ENCODE data around the gene PRRT4. TPM values are rescaled to one million over a fixed set of nuclear protein-coding genes. Genes with fewer than 3 reads are reported as not detected.

PRRT4 gene
- total RNA-seq, 2 experiments from 2014 or later, result 0.16 TPM; not detected in 1

- Mint-ChIP-seq H3K4me3 (no peak overlapping the region), H3K4me1 (ENCODE audit: low read depth) (peaks cover 2% of the 10 kb centered on the region), H3K36me3 (ENCODE audit: low read depth) (no peaks in the 10 kb centered on the region), H3K27ac (no peak overlapping the region), H3K9me3 (ENCODE audit: insufficient read depth) (no peaks in the 10 kb centered on the region), H3K27me3 (ENCODE audit: low read depth) (peaks cover 4% of the 10 kb centered on the region)
- ChIA-PET POLR2A (no interaction called here), CTCF (interaction anchor here (0.7 to 11.9 kb wide), 3 partner anchors 13 to 41 kb away, joined by 3 to 258 read pairs (median 84); partner anchors contain the start of gene RBM28)
- DNase-seq, result no peak
- no peak for ATAC-seq
Observed at GRCh38 chr7:128384726-128385125, 23.2 kb upstream of the PRRT4 start.

- ChIA-PET CTCF (interaction anchor here (1.2 to 11.9 kb wide), 3 partner anchors 10 to 42 kb away, joined by 5 to 258 read pairs (median 84); partner anchors contain the start of gene RBM28), POLR2A (no interaction called here)
- Mint-ChIP-seq H3K4me1 (ENCODE audit: low read depth) (peaks cover 2% of the 10 kb centered on the region), H3K9me3 (ENCODE audit: insufficient read depth) (no peaks in the 10 kb centered on the region), H3K27ac (no peak overlapping the region), H3K36me3 (ENCODE audit: low read depth) (no peaks in the 10 kb centered on the region), H3K4me3 (no peak overlapping the region), H3K27me3 (ENCODE audit: low read depth) (peaks cover 4% of the 10 kb centered on the region)
- DNase-seq (no peak), ATAC-seq (no peak)
Observed at GRCh38 chr7:128383776-128384175, 22.3 kb upstream of the PRRT4 start.

GRCh38 chr7:128381161-128381821, 19.8 kb upstream of the PRRT4 start:
- ATAC-seq (no peak), DNase-seq (peak; percentile 51)
- CTCF ChIA-PET, result interaction anchor here (0.7 to 11.9 kb wide), 13 partner anchors 8 to 78 kb away, joined by 3 to 258 read pairs (median 4); partner anchors contain the start of gene RBM28
- Mint-ChIP-seq H3K27me3 (ENCODE audit: low read depth) (no peaks in the 10 kb centered on the region), H3K4me1 (ENCODE audit: low read depth) (no peaks in the 10 kb centered on the region), H3K36me3 (ENCODE audit: low read depth) (no peaks in the 10 kb centered on the region), H3K27ac (no peak overlapping the region), H3K9me3 (ENCODE audit: insufficient read depth) (no peaks in the 10 kb centered on the region), H3K4me3 (no peak overlapping the region)
- POLR2A ChIA-PET, result no interaction called here

GRCh38 chr7:128380483-128381106, 19.1 kb upstream of the PRRT4 start:
- Mint-ChIP-seq H3K36me3 (ENCODE audit: low read depth) (no peaks in the 10 kb centered on the region), H3K4me3 (no peak overlapping the region), H3K27me3 (ENCODE audit: low read depth) (no peaks in the 10 kb centered on the region), H3K9me3 (ENCODE audit: insufficient read depth) (no peaks in the 10 kb centered on the region), H3K27ac (no peak overlapping the region), H3K4me1 (ENCODE audit: low read depth) (no peaks in the 10 kb centered on the region)
- CTCF ChIA-PET, result interaction anchor here (0.7 to 11.9 kb wide), 8 partner anchors 9 to 45 kb away, joined by 3 to 258 read pairs (median 6); partner anchors contain the start of gene RBM28
- POLR2A ChIA-PET, result no interaction called here
- no peak for ATAC-seq
- no peak for DNase-seq

- ChIA-PET CTCF (interaction anchor here (0.9 to 11.9 kb wide), 3 partner anchors 8 to 32 kb away, joined by 3 to 258 read pairs (median 6); partner anchors contain the start of gene RBM28), POLR2A (no interaction called here)
- Mint-ChIP-seq H3K4me1 (ENCODE audit: low read depth) (no peaks in the 10 kb centered on the region), H3K36me3 (ENCODE audit: low read depth) (no peaks in the 10 kb centered on the region), H3K27me3 (ENCODE audit: low read depth) (no peaks in the 10 kb centered on the region), H3K27ac (no peak overlapping the region), H3K9me3 (ENCODE audit: insufficient read depth) (no peaks in the 10 kb centered on the region), H3K4me3 (no peak overlapping the region)
- ATAC-seq, result no peak
- no peak for DNase-seq
Observed at GRCh38 chr7:128379900-128380479, 18.5 kb upstream of the PRRT4 start.

GRCh38 chr7:128378637-128379036, 17.1 kb upstream of the PRRT4 start:
- Mint-ChIP-seq H3K9me3 (ENCODE audit: insufficient read depth) (no peaks in the 10 kb centered on the region), H3K27me3 (ENCODE audit: low read depth) (peaks cover 5% of the 10 kb centered on the region), H3K4me1 (ENCODE audit: low read depth) (no peaks in the 10 kb centered on the region), H3K27ac (no peak overlapping the region), H3K36me3 (ENCODE audit: low read depth) (no peaks in the 10 kb centered on the region), H3K4me3 (no peak overlapping the region)
- ChIA-PET POLR2A (no interaction called here), CTCF (interaction anchor here (0.9 to 1.0 kb wide), 2 partner anchors 8 to 31 kb away, joined by 3 to 6 read pairs; no protein-coding TSS in a partner anchor)
- no peak for DNase-seq
- ATAC-seq, result no peak

GRCh38 chr7:128376077-128376476, 14.6 kb upstream of the PRRT4 start:
- ChIA-PET POLR2A (no interaction called here), CTCF (interaction anchor here (1.1 to 1.4 kb wide), 3 partner anchors 10 to 22 kb away, joined by 3 to 4 read pairs (median 3); no protein-coding TSS in a partner anchor)
- no peaks in the 10 kb centered on the region for H3K4me1 Mint-ChIP-seq (ENCODE audit: low read depth)
- H3K36me3 Mint-ChIP-seq (ENCODE audit: low read depth), result no peaks in the 10 kb centered on the region
- no peak overlapping the region for H3K4me3 Mint-ChIP-seq
- DNase-seq (no peak), ATAC-seq (no peak)
- peaks cover 11% of the 10 kb centered on the region for H3K27me3 Mint-ChIP-seq (ENCODE audit: low read depth)
- H3K9me3 Mint-ChIP-seq (ENCODE audit: insufficient read depth), result no peaks in the 10 kb centered on the region
- no peak overlapping the region for H3K27ac Mint-ChIP-seq

GRCh38 chr7:128374041-128374440, 12.6 kb upstream of the PRRT4 start:
- CTCF ChIA-PET, result interaction anchor here (1.7 to 3.1 kb wide), 3 partner anchors 10 to 15 kb away, joined by 5 to 16 read pairs (median 8); no protein-coding TSS in a partner anchor
- no peaks in the 10 kb centered on the region for H3K9me3 Mint-ChIP-seq (ENCODE audit: insufficient read depth)
- H3K4me1 Mint-ChIP-seq (ENCODE audit: low read depth), result no peaks in the 10 kb centered on the region
- H3K27ac Mint-ChIP-seq, result no peak overlapping the region
- H3K36me3 Mint-ChIP-seq (ENCODE audit: low read depth), result no peaks in the 10 kb centered on the region
- H3K4me3 Mint-ChIP-seq, result no peak overlapping the region
- H3K27me3 Mint-ChIP-seq (ENCODE audit: low read depth), result peaks cover 20% of the 10 kb centered on the region
- POLR2A ChIA-PET, result no interaction called here
- no peak for DNase-seq
- no peak for ATAC-seq

GRCh38 chr7:128373606-128374005, 12.1 kb upstream of the PRRT4 start:
- Mint-ChIP-seq H3K27ac (no peak overlapping the region), H3K4me1 (ENCODE audit: low read depth) (no peaks in the 10 kb centered on the region), H3K36me3 (ENCODE audit: low read depth) (no peaks in the 10 kb centered on the region), H3K27me3 (ENCODE audit: low read depth) (peaks cover 20% of the 10 kb centered on the region), H3K4me3 (no peak overlapping the region), H3K9me3 (ENCODE audit: insufficient read depth) (no peaks in the 10 kb centered on the region)
- ATAC-seq (no peak), DNase-seq (no peak)
- CTCF ChIA-PET, result interaction anchor here (1.0 to 3.1 kb wide), 4 partner anchors 8 to 16 kb away, joined by 5 to 16 read pairs (median 6); no protein-coding TSS in a partner anchor
- POLR2A ChIA-PET, result no interaction called here

GRCh38 chr7:128370491-128370890, 9.0 kb upstream of the PRRT4 start:
- peaks cover 40% of the 10 kb centered on the region for H3K27me3 Mint-ChIP-seq (ENCODE audit: low read depth)
- CTCF ChIA-PET, result interaction anchor here (1.4 to 1.6 kb wide), 2 partner anchors 17 to 23 kb away, joined by 3 to 5 read pairs; no protein-coding TSS in a partner anchor
- ATAC-seq (no peak), DNase-seq (no peak)
- H3K4me3 Mint-ChIP-seq, result no peak overlapping the region
- H3K9me3 Mint-ChIP-seq (ENCODE audit: insufficient read depth), result no peaks in the 10 kb centered on the region
- POLR2A ChIA-PET, result no interaction called here
- no peak overlapping the region for H3K27ac Mint-ChIP-seq
- H3K4me1 Mint-ChIP-seq (ENCODE audit: low read depth), result no peaks in the 10 kb centered on the region
- no peaks in the 10 kb centered on the region for H3K36me3 Mint-ChIP-seq (ENCODE audit: low read depth)

GRCh38 chr7:128366986-128367385, 5.5 kb upstream of the PRRT4 start:
- no peaks in the 10 kb centered on the region for H3K36me3 Mint-ChIP-seq (ENCODE audit: low read depth)
- ChIA-PET POLR2A (no interaction called here), CTCF (interaction anchor here (0.9 to 3.5 kb wide), 3 partner anchors 9 to 20 kb away, joined by 3 to 10 read pairs (median 4); no protein-coding TSS in a partner anchor)
- no peak for DNase-seq
- H3K27me3 Mint-ChIP-seq (ENCODE audit: low read depth), result peaks cover 60% of the 10 kb centered on the region
- H3K4me3 Mint-ChIP-seq, result no peak overlapping the region
- no peak for ATAC-seq
- no peaks in the 10 kb centered on the region for H3K9me3 Mint-ChIP-seq (ENCODE audit: insufficient read depth)
- H3K27ac Mint-ChIP-seq, result no peak overlapping the region
- H3K4me1 Mint-ChIP-seq (ENCODE audit: low read depth), result peaks cover 7% of the 10 kb centered on the region
